Activated CD4-positive, CD25-positive, alpha-beta regulatory T cell treated with anti-CD3 and anti-CD28 coated beads, Interleukin-2, amount 50 U/mL, for 24 hours (primary cell): ENCODE data around the gene QDPR.
"Not testable (repeated sequence)": the region's sequence is repeated elsewhere in the genome, so short reads cannot be mapped to it uniquely, and the experiment has no call there.

Source experiments
- ATAC-seq, 2 donors: fragments of 150-1000 bp; cut with Tn5 transposase; one replicate each; pipeline ENCODE4 v1.10.0; 2021; ENCODE audit warnings: mild to moderate bottlenecking in 1 of 2, moderate library complexity in 1 of 2

Gene QDPR

DNA sequence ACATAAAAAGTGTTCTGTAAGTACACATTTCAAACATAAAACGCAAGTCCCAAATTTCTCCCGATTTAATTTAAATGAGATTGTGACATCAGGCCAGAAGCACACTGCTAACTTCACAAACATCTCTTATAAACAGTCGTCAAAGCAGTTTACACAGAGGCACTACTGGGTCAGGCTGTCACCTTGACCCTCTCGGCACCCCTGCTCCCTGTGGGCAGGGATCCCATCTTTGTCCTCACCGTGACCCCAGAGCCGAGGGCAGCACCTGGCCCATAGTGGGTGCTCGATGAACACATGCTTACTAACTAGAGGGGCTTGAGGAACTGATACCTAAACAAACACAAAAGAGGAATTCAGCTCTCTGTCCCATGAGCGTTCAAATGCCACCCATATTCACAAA, 22.2 kb downstream of the QDPR start:
- ATAC-seq: no peak

DNA sequence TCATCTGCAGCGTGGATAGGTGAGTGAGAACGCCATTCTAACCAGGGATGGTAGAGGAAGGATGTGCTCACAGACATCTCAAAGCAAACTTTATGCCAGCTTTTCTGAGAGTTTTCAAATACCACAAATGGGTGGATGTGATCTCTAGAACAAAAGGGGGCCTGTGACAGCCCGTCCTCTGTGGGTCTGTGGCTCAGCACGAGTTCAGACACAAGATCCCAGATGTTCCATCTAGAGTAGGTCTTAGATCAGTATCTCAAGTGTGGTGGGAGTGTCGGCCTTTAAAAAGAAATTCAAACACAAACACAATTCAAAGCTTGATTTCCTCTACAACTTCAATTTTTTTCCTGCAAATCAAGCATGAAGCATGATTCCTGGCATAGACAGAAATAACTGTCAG, 22.8 kb downstream of the QDPR start:
- no peak for ATAC-seq

DNA sequence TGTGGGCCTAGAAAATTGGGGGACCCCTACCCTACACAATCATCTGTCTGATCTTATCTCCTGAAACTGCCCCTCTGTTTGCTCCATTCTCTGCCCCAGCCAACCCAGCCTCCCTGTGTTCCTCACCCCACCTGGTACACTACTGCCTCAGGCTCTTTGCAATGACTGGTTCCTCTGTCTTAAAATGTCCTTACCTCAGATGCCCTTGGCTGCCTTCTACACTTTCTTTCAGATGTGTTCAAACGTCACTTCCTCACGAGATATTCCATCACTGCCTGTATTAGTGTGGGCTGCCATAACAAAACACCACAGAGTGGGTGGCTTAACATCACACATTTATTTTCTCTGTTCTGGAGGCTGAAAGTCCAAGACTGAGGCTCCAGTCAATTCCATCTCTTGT, 29.2 kb downstream of the QDPR start:
- no peak for ATAC-seq

DNA sequence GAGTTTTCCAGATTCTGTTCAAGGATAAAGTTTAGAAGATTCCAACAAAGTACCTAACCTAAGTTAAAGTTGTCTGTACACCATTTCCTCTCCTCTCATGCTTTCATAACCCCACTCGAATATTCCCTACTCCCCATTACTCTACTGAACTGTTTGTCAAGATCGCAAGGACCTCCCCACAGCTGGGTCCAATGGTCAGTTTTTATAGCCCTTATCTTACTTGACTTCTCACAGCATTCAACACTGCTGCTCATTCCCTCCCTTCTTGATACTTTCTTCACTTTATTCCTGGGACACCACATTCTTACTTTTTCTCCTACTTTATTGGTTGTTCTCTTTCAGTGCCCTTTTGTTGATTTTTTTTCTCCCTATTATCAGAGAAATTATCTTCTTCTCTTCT, 30.9 kb downstream of the QDPR start:
- ATAC-seq: no peak

DNA sequence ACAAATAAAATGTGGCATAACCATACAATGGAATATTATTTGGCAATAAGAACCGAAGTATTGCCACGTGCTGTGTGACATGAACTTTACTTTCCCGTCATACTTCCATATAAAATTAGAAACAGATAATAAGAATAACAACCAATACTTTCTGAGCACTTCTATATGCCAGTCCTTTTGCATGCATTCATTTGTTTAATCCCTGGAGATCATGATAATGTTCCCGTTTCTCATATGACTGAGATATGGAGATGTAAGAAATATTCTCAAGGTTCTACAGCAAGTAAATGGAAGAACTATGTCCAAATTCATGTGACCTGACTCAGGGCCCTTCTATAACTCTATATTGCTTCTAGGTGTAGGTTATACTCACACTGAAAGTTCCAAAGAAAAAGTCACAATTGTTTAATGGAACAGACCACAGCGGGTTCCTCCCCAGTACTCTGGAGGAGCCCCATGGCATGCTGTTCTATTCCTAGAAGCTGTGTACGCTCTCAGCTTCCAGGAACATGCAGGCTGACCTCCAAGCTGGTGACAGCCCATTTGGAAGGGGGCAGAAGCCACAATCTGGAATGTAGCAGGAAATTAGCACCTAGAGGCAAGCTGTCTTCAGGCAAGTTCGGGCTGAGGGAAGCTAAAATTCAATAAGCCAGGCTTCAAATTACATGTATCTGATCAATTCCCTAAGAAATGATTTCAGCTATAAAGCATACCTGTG, 31.5 kb downstream of the QDPR start:
- ATAC-seq: no peak

DNA sequence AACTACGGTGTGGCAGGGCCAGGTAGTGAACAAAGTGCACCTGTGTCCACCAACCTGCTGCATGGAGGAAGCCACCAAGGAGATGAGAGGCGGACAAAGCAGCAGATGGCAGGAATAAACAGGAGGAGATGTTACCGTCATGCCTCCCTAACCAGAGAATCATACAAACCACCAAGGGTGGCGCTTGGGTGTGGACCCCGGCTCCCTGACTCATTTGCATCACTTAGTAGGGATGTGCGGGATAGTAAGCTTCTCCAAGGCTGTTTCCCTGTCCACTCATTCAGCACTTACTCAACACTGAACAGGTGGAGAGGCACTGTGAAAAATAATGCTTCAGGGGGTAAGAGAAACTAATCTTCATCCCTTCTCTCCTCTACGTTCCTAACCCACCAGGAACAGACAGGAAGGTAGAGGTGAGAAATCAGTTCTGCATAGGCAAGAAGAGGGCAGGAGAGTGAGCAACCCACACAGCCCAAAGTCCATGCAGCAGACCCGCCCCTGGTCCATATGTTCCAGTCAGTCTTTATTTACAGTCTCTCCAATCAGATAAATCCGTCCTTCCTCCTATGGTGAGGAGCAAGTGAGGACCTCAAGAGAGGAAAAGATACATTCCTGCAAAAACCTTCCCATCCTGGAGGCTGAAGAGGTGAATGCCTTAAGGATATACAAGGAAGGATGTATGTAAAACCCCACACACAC, 34.0 kb downstream of the QDPR start:
- no peak for ATAC-seq

DNA sequence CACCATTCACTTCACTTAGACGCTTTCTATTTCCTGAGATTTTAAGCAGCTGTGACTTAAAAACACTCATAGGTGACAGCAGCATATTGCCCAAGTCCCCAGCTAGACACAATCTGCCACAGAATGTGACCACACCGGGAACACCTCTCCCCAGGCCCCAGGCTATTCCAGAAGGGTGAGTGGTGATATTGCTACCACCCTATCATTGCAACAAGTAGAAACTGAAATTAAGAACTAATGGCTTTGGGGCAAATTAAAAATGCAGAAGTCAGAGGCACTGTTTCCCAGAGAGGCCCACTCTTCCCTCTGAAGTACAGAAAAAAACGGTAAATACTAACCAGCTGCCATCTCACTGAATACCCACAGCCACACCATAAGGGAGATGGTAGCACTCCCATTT, 35.0 kb downstream of the QDPR start:
- ATAC-seq: no peak

DNA sequence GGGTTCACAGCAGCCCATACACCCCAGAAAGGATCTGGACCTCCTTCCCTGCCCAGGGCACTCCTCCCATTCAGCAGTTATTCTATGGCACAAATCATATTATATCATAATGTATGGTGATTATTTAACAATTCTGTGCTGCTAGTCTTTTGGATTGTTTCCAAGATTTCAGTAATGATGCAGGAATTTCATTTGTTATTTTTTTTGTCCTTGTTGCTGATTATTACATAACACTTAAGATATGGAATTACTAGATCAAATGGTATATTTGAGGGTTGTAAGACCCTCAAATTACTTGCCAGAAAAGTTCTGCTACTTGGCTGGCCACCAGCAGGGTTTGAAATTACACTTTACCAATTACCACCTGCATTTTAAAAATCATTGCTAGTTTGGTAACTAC, 36.4 kb downstream of the QDPR start:
- ATAC-seq: no peak

DNA sequence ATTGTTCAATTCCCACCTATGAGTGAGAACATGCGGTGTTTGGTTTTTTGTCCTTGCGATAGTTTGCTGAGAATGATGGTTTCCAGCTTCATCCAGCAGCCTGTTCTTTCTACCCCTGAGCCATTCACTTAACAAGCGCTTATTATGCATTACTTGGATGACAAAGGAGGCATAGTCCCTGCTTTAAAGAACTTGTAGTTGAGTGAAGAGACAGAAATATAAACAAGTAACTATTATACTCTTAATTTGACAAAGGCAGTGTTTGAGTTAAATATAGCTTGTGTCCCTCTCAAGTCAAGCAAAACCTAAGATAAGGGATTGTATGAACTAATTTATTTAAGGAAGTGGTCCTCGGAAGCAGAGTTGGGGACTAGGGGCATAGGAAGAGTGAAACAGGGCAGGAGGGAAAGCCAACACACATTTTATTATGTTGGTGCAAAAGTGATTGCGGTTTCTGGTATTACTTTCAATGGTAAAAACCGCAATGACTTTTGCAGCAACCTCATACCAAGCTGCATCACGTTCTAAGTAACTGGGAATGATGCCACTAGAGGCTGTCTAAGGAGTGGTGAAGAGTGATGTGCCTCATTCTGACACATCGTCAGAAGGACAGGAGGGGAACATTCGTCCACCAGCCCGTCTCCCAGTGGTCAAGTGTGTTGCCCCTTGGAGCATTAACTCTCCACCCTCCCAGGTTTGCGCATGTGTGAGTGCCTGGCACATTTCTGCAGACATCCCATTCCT, 41.8 kb downstream of the QDPR start:
- ATAC-seq: no peak

DNA sequence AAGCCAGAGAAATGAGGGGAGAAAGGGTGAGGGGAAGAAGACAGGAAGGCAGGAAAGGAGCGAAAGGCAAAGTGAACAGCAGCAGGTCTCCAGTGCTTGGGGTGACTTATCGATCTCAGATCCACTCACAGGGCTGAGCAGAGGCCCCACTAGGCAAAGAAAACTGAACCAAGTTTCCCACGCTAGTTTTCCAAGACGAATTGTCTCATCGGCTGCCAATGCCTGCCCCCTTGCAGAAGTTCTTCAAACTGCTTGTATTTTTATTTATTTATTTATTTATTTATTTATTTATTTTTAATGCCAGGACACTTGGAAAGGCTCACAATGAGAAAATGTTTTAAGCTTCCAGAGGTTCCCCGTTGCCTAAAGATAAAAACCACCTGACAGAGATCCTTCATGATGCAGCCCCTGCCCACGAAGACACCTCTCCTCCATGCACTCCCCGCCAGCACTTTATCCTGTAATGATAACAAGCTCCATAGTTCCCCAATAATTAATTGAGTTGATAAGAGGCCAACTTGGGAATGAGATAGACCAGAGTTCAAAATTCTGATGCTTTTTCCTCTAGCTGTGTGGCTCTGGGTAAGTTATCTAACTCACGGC, 43.2 kb downstream of the QDPR start:
- ATAC-seq: no peak

DNA sequence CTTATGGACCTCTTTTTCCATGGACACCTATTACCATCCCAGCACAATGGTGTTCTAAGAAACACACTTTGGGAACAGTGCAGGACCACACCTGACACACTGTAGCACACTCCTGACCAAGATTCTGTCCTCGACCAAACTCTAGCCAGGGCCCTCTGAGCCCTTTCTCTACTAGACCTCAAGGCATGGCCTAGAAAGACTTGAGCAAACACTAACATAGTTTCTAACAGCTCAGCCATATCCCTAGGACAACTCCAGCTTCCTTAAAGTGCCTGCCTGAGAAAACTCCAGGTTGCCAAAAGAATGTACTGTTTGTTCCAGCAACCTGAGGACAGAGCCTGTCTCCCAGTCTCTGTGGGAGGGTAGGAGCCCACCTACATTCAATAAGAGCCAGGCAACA, 48.3 kb downstream of the QDPR start:
- ATAC-seq: no peak

DNA sequence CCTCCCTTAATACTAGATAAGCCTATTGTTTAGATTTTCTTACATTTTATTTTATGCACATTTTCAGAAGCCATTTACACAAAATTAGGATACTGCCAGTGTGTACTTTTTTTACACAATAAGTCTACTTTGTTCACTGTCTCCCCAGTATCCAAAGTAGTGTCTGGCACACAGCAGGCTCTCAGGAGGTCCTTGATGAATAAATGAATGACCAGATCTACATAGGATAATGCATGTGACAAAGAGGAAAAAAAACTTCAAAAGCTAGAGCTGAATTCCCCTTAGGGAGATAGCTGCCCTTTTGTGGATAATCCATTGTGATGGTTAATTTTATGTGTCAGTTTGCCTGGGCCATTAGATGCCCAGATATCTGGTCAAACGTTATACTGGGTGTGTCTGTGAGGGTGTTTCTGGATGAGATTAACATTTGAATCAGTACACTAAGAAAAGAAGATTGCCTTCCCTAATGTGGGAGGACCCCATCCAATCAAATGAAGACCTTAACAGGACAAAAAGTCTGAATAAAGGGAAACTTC, 61.6 kb downstream of the QDPR start:
- no peak for ATAC-seq

DNA sequence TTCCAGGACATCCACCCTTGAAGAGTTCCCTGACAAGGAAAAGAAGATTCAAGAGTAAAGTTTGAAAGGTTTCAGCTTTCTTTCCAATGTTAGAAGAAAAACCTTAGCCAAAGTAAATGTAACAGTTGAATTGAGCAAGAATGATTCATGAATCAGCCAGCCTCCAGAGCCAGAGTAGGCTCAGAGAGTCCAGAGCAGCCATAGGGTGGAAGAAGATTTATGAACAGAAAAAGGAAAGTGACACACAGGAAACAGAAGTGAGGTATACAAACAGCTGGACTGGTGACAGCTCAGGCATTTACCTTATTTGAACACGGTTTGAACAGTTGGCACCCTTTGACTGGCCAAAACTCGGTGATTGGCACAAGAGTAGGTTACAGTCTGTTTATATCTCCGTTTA, 63.2 kb downstream of the QDPR start:
- no peak for ATAC-seq

DNA sequence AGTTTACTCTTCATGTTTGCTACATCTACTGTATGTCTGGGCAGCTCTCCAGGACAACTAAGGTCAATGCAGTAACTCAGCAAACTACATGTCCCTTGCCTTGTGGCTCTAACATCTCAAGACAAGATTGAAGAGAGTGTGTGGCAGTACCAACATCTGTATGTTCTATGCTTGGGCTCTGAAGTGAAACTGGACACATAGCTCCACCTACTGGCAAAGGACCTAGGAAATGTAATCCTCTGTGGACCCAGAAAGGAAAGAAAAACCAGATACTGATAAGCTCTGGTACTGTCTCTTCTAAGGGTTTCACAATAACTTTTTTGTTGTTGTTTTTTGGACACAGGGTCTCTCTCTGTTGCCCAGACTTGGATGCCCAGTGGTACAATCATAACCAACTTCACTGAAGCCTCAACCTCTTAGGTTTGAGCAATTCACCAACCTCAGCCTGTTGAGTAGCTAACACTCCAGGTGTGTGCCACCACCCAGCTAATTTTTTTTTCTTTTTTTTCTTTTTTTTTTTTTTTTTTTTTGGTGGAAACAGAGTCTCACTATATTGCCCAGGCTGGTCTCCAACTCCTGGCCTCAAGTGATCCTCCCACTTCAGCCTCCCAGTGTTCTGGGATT, 64.1 kb downstream of the QDPR start:
- ATAC-seq: peak; percentile 67 to 75

DNA sequence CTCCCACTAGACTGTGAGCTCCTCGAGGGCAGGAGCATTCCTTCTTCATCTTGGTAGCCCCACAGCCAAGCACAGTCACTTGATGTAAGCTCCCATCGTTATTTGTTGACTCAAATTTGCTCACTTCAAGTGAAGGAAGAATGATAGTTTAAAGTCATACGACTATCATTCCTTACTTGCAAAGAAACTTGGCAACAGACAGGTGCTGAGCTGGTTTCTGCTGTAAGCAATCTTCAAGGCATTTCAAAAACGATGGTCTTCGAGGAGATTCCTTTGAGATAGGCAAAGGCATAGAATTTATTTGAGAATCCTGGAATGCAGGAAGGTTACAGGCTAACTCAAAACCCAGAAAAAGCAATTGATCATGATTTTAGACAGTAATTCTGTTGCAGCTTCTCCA, 64.8 kb downstream of the QDPR start:
- no peak for ATAC-seq

DNA sequence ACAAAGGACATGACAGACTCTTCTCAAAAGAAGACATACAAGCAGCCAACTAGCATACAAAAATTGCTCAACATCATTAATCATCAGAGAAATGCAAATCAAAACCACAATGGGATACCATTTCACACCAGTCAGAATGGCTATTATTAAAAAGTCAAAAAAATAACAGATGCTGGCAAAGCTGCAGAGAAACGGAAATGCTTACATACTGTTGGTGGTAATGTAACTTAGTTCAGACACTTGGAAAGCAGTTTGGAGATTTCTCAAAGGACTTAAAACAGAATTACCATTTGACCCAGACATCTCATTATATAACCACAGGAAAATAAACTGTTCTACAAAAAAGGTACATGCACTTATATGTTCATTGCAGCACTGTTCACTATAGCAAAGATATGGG, 69.4 kb downstream of the QDPR start:
- not testable (repeated sequence) for ATAC-seq

DNA sequence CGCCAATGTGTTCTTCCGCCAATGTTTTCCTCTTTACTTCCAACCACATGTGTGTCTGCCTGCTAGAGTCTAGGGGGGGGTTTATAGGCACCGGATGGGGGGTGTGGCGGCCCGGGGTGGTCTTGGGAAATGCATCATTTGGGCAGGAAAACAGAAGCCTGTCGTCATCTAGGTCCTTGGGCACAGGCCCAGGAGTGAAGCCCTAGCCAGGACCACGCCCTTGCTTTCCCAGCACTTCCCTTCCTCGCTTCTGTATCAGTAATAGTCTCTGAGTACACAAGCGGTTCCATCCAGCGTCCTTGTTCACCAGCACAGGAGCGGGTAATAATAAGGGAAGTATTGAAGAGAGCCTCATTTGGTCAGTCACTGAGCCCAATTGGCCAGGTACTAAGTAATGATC, 74.5 kb downstream of the QDPR start:
- ATAC-seq: no peak

DNA sequence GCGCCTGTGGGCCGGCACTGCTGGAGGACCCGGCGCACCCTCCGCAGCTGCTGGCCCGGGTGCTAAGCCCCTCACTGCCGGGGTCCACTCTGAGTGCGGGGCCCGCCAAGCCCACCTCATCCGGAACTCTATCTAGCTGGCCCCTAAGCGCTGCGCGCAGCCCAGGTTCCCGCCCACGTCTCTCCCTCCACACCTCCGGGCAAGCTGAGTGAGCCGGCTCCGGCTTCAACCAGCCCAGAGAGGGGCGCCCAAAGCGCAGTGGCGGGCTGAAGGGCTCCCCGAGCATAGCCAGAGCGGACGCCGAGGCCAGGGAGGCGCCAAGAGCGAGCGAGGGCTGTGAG, 75.2 kb downstream of the QDPR start:
- ATAC-seq: no peak
